ENCODE measurements around the gene ABCA4. TPM values are rescaled to one million over a fixed set of nuclear protein-coding genes. Genes with fewer than 3 reads are reported as not detected.
A peak's percentile ranks its signal among the peaks of the same experiment; 100 is the strongest.

The ABCA4 gene
- total and polyA plus RNA-seq, 2 experiments from 2014 or later = 0.20 to 3.7 TPM

GRCh38 chr1:94044891-94045290 lies 76.1 kb downstream of the ABCA4 start:
- Histone ChIP-seq H3K9ac (no peak overlapping the region), H3F3A (ENCODE audit: insufficient read depth) (peaks cover 26% of the 10 kb centered on the region), H3K36me3 (ENCODE audit: low read depth) (no peaks in the 10 kb centered on the region), H3K9me2 (ENCODE audit: insufficient read depth) (no peaks in the 10 kb centered on the region), H3K4me1 (ENCODE audit: insufficient read depth) (peaks cover 38% of the 10 kb centered on the region), H3K4me2 (ENCODE audit: unreplicated experiment) (peak overlapping the region; percentile 52), H3K9me3 (ENCODE audit: low read depth) (no peaks in the 10 kb centered on the region), H4K20me1 (ENCODE audit: insufficient read depth) (no peaks in the 10 kb centered on the region), H3K27ac (no peak overlapping the region), H3K79me2 (ENCODE audit: insufficient read depth) (no peaks in the 10 kb centered on the region), H2AFZ (no peak overlapping the region), H3K4me3 (no peak overlapping the region), H3K27me3 (replicated peaks; ENCODE audit: insufficient read depth) (no peaks in the 10 kb centered on the region)
- no peak for DNase-seq
- 85 to 90% methylated on average over 9 of the region's 9 CpGs for WGBS, 2 experiments (ENCODE audit: low coverage in 1 of 2, low lambda C conversion rate in 2 of 2, missing lambda C conversion rate in 2 of 2)
- TF ChIP-seq EZH2 (IDR thresholded peaks at IDR 0.05; ENCODE audit: insufficient read depth, poor library complexity, severe bottlenecking) (no peak), EZH2phosphoT487 (IDR thresholded peaks at IDR 0.05; ENCODE audit: insufficient read depth, low read depth) (no peak)
- in situ Hi-C loops (cut with MboI) = loop anchor here (25.0 kb wide), 1 partner anchor 767 kb away; the partner anchor contains the start of gene SLC44A3

- peaks cover 39% of the 10 kb centered on the region for H3K4me1 ChIP-seq (ENCODE audit: insufficient read depth)
- 82 to 85% methylated on average over 9 of the region's 9 CpGs for WGBS, 2 experiments (ENCODE audit: low coverage in 1 of 2, low lambda C conversion rate in 2 of 2, missing lambda C conversion rate in 2 of 2)
- H3K9me3 ChIP-seq (ENCODE audit: low read depth) = no peaks in the 10 kb centered on the region
- no peaks in the 10 kb centered on the region for H3K36me3 ChIP-seq (ENCODE audit: low read depth)
- no peak overlapping the region for H3K9ac ChIP-seq
- TF ChIP-seq EZH2 (IDR thresholded peaks at IDR 0.05; ENCODE audit: insufficient read depth, poor library complexity, severe bottlenecking) = no peak
- no peak for TF ChIP-seq EZH2phosphoT487 (IDR thresholded peaks at IDR 0.05; ENCODE audit: insufficient read depth, low read depth)
- H3K27ac ChIP-seq = no peak overlapping the region
- no peaks in the 10 kb centered on the region for H4K20me1 ChIP-seq (ENCODE audit: insufficient read depth)
- no peak overlapping the region for H3K4me3 ChIP-seq
- no peak overlapping the region for H3K4me2 ChIP-seq (ENCODE audit: unreplicated experiment)
- no peak for DNase-seq
- H3K79me2 ChIP-seq (ENCODE audit: insufficient read depth) = no peaks in the 10 kb centered on the region
- H3K9me2 ChIP-seq (ENCODE audit: insufficient read depth) = no peaks in the 10 kb centered on the region
- in situ Hi-C loops (cut with MboI) = loop anchor here (25.0 kb wide), 1 partner anchor 768 kb away; the partner anchor contains the start of gene SLC44A3
- H3F3A ChIP-seq (ENCODE audit: insufficient read depth) = peaks cover 27% of the 10 kb centered on the region
- H3K27me3 ChIP-seq (replicated peaks; ENCODE audit: insufficient read depth) = no peaks in the 10 kb centered on the region
- H2AFZ ChIP-seq = no peak overlapping the region
These were observed 76.6 kb downstream of the ABCA4 start for GRCh38 chr1:94044290-94044790.

DNA sequence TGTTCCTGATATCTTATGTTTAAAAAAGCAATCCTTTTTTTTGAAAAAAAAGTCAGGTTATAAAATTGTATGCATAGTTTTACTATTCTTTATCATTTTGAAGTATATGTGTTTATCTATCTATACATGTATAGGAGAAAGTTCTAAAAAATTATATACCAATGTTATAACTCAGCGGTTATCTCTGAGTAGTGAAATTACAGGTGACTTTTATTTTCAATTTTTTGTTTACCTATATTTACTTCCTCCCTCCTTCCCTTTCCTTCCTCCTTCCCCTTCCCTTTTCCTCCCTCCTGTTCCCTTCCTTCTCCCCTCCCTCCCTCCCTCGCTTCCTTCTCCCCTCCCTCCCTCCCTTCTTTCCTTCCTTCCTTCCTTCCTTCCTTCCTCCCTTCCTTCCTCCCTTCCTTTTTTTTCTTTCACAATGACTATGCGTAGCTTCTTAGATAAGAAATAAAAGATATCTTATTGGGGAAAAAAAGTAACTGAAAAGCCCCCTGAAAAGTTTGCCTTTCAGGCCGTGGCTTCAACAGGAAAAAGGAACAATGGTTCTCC lies 77.1 kb downstream of the ABCA4 start:
- no peak for DNase-seq
- no peak for TF ChIP-seq EZH2phosphoT487 (IDR thresholded peaks at IDR 0.05; ENCODE audit: insufficient read depth, low read depth)
- TF ChIP-seq EZH2 (IDR thresholded peaks at IDR 0.05; ENCODE audit: insufficient read depth, poor library complexity, severe bottlenecking) = no peak
- Histone ChIP-seq H3K36me3 (ENCODE audit: low read depth) (no peaks in the 10 kb centered on the region), H4K20me1 (ENCODE audit: insufficient read depth) (no peaks in the 10 kb centered on the region), H3F3A (ENCODE audit: insufficient read depth) (peaks cover 32% of the 10 kb centered on the region), H3K4me2 (ENCODE audit: unreplicated experiment) (no peak overlapping the region), H2AFZ (no peak overlapping the region), H3K9ac (no peak overlapping the region), H3K27me3 (replicated peaks; ENCODE audit: insufficient read depth) (no peaks in the 10 kb centered on the region), H3K27ac (no peak overlapping the region), H3K79me2 (ENCODE audit: insufficient read depth) (no peaks in the 10 kb centered on the region), H3K4me3 (no peak overlapping the region), H3K9me2 (ENCODE audit: insufficient read depth) (no peaks in the 10 kb centered on the region), H3K4me1 (ENCODE audit: insufficient read depth) (peaks cover 40% of the 10 kb centered on the region), H3K9me3 (ENCODE audit: low read depth) (no peaks in the 10 kb centered on the region)
- WGBS, 2 experiments (ENCODE audit: low coverage in 1 of 2, low lambda C conversion rate in 2 of 2, missing lambda C conversion rate in 2 of 2) = 76 to 87% methylated on average over 4 of the region's 4 CpGs
- in situ Hi-C loops (cut with MboI) = loop anchor here (25.0 kb wide), 1 partner anchor 768 kb away; the partner anchor contains the start of gene SLC44A3

- Histone ChIP-seq H3K27ac (no peak overlapping the region), H3F3A (ENCODE audit: insufficient read depth) (peaks cover 32% of the 10 kb centered on the region), H2AFZ (no peak overlapping the region), H3K27me3 (replicated peaks; ENCODE audit: insufficient read depth) (no peaks in the 10 kb centered on the region), H3K4me1 (ENCODE audit: insufficient read depth) (peaks cover 27% of the 10 kb centered on the region), H3K4me2 (ENCODE audit: unreplicated experiment) (no peak overlapping the region), H3K79me2 (ENCODE audit: insufficient read depth) (no peaks in the 10 kb centered on the region), H3K4me3 (no peak overlapping the region), H3K36me3 (ENCODE audit: low read depth) (no peaks in the 10 kb centered on the region), H4K20me1 (ENCODE audit: insufficient read depth) (no peaks in the 10 kb centered on the region), H3K9me2 (ENCODE audit: insufficient read depth) (no peaks in the 10 kb centered on the region), H3K9ac (no peak overlapping the region), H3K9me3 (ENCODE audit: low read depth) (no peaks in the 10 kb centered on the region)
- WGBS, 2 experiments (ENCODE audit: low coverage in 1 of 2, low lambda C conversion rate in 2 of 2, missing lambda C conversion rate in 2 of 2) = 95 to 100% methylated on average over 1 of the region's 1 CpG
- no peak for DNase-seq
- TF ChIP-seq EZH2 (IDR thresholded peaks at IDR 0.05; ENCODE audit: insufficient read depth, poor library complexity, severe bottlenecking) = no peak
- no peak for TF ChIP-seq EZH2phosphoT487 (IDR thresholded peaks at IDR 0.05; ENCODE audit: insufficient read depth, low read depth)
- in situ Hi-C loops (cut with MboI) = loop anchor here (25.0 kb wide), 1 partner anchor 770 kb away; the partner anchor contains the start of gene SLC44A3
These were observed 78.6 kb downstream of the ABCA4 start for GRCh38 chr1:94042388-94042787.
